NCI-H128 (cell line): ENCODE data around the gene PDE4DIP.
"Not testable (repeated sequence)": the region's sequence is repeated elsewhere in the genome, so short reads cannot be mapped to it uniquely, and the experiment has no call there.

Source experiments
- DNase-seq: peaks from one replicate; lab custom pipeline; 2025; ENCODE audit not compliant: unreplicated experiment; lab: John Stamatoyannopoulos, UW

PDE4DIP gene

DNA sequence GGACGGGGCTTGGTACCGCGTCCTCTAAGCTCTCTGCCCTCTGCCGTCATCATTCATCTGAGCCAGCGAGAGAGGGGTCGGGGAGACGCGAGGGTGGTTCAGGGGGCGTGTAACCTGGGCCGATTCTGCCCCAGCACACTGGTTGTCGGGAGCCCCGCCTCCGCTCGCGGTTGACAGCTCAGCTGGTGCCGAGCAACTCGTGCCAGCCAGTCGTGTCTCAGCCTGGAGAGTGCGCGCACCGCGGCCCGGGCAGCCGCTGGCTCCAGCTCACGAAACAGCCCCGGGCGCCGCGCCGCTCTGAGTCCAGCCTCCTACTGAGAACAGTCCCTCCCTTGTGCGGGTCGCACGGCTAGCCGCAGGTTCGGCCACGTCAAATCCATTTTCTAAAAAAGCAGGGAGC lies at the start of gene PDE4DIP:
Gene PDE4DIP (plus strand): TSS at position 209 of the 400 bp plus-strand sequence. CDS start 347 bp downstream, outside the sequence.
- DNase-seq = not testable (repeated sequence)

- DNase-seq = not testable (repeated sequence)
Measured at GRCh38 chr1:148808268-148808928, 35.8 kb upstream of the PDE4DIP start.

- DNase-seq = not testable (repeated sequence)
Measured at GRCh38 chr1:148808929-148809283, 35.3 kb upstream of the PDE4DIP start.

DNA sequence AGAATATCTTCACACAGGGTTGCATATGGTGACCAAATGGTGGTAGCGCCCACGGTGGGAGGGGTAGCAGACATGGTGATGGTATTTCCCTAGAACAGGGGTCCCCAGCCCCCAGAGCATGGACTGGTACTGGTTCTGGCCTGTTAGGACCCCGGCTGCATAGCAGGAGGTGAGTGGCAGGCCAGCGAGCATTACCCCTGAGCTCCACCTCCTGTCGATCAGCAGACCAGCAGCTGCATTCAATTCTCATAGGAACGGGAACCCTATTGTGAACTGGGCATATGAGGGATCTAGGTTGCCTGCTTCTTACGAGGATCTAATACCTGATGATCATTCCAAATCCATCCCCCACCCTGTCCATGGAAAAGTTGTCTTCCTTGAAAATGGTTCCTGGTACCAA lies 22.0 kb upstream of the PDE4DIP start:
- not testable (repeated sequence) for DNase-seq

DNA sequence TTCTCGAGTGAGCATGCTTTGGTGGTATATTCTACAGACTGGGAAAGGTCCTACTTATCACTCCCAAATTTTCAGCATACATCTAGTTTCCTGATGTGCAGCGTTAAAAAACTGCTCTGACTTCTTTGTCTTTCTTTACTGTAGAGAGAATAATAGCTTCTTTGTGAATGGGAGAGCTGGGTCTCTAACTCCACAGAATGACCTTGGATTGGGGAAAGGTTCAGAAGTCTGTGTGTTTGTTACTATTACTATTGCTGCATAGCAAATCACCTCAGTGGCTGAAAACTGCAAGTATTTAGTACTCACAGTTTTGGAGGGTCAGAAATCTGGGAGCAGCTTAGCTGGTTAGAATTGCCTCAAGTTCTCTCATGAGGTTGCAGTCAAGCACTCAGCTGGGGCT lies 20.4 kb upstream of the PDE4DIP start:
- not testable (repeated sequence) for DNase-seq

DNA sequence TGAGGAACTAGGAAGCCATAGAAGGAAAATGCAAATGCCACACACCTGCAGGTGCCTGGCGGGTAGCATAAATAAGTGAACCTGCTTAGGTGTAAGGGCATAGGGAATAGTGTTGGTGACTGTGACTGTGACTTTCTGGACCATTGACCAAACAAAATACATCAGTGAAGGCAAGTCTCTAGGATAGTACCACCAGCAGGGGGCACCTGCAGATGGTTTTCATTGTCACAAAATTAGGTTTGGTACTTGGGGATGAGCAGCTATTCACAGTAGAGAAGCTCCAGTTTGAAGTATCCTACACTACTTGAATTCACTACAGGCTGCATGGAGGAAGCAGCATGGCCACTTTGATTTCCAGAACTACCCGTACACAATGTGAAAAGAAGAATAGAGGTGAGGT lies 19.2 kb upstream of the PDE4DIP start:
- not testable (repeated sequence) for DNase-seq

GRCh38 chr1:148828531-148828930 lies 15.7 kb upstream of the PDE4DIP start:
- not testable (repeated sequence) for DNase-seq

GRCh38 chr1:148828962-148829361 lies 15.3 kb upstream of the PDE4DIP start:
- not testable (repeated sequence) for DNase-seq

GRCh38 chr1:148829365-148829764 lies 14.9 kb upstream of the PDE4DIP start:
- not testable (repeated sequence) for DNase-seq

DNA sequence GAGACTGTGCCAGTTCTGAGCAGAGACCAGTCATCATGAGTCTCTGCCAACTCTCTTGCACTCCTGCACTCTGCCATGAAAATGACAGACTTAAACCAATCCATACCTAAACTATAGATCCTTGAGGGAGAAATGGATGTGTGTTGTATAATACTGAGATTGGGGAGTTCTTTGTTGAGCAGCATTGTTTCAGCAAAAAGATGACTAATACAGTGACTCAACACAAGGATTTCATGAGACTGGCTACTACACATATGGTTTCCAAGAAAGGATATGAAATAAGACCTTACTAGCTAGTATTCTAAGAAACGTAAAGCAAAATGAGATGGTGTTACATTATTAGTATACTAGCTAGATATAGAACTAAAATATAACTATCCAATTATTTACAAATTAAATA lies 3.0 kb upstream of the PDE4DIP start:
- not testable (repeated sequence) for DNase-seq

DNA sequence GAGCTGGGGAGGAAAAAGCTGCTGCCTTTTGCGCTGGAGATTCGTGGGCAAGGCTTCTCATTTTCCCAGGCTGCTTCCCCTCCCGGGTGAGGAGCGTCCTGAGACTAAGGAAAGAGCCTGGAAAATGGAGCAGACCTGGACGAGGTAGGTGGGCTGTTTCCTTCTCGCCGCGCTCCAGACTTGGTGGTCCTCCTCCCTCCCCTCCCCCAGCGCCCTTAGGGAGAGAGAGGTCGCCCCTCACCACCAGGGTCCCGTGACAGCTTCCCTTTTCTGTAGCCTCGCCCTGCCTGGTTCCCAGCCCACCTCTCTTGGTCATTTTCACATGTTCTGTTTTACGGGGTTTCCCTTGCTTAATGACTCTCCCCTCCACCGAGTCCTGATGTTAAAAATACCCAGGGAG lies 423 bp downstream of the PDE4DIP start:
- DNase-seq = not testable (repeated sequence)

DNA sequence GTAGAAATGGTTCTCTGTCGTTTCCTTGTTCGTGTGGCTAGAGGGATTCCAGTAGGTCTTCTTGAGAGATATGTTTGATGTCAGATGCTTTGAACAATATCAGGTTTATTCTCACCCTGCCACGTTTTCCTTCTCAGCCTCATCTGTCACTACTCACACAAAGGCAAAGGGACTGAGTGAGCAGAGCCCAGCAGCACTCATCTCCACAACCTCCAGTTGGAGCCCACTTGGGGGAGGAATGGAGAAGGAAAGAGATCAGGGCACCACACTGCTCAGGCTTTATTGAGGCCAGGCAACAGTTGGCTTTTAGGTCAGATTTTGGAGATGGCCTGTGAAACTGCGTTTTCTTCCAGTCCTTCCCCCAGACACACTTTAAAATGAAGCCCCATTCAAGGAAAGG lies 840 bp downstream of the PDE4DIP start:
- not testable (repeated sequence) for DNase-seq

DNA sequence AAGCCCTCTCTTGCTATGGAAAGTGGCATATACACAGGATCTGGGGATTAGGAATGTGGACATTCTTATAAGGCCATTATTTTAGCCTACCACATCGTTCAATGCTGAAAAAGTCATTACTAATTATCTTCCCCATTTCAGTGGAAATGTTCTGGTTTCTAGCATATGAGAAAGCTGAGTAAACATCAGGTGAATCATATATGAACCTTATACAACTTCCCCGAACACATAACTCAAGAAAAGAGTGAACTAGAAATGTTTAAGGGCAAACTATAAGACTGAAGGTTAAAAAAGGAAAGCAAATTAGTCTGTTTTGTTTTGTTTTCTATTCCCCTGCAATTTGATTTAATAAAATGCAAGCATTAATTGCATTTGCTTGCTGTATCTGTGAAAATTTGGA lies 6.1 kb downstream of the PDE4DIP start:
- not testable (repeated sequence) for DNase-seq

DNA sequence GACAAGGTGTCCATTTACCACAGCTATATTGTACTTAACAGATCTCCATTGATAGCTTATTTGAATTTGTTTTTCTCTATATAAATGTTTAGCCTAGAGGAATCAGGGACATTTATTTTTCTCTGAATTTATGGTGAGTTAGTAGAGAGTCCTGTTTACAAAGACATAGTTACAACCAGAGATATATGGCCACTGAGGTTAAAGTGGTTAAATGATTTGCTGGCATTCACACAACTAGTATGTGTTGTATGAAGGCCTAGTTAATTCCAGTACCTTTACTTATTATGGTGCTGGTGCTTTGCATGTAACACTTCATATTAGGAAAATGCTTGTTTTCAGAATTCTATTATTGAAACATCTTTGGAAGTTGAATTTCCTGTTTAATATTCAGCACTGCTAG lies 6.6 kb downstream of the PDE4DIP start:
- DNase-seq = not testable (repeated sequence)

DNA sequence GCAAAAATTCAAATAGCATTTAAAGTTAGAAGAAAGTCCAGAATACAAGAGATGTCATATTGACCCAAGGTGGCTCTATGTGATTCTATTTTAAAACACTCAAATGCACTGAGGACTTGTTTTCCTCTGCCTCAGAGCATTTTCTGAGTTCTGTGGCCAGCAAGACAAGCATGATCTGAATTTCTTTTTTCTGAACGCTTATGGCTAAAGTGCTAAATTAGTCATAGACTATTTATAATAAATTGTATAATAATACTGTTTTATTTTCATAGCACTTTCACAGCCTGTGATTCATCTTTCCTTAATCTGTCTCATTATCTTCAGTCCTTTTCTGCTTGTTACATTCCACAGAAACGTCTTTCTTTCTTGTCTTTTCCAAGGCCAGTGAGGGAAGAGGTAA lies 7.5 kb downstream of the PDE4DIP start:
- not testable (repeated sequence) for DNase-seq

- DNase-seq = not testable (repeated sequence)
Measured at GRCh38 chr1:148853363-148853762, 9.1 kb downstream of the PDE4DIP start.

GRCh38 chr1:148854063-148854462 lies 9.8 kb downstream of the PDE4DIP start:
- not testable (repeated sequence) for DNase-seq

GRCh38 chr1:148855367-148855766 lies 11.1 kb downstream of the PDE4DIP start:
- DNase-seq = not testable (repeated sequence)

- DNase-seq = not testable (repeated sequence)
Measured at GRCh38 chr1:148860049-148860448, 15.8 kb downstream of the PDE4DIP start.

DNA sequence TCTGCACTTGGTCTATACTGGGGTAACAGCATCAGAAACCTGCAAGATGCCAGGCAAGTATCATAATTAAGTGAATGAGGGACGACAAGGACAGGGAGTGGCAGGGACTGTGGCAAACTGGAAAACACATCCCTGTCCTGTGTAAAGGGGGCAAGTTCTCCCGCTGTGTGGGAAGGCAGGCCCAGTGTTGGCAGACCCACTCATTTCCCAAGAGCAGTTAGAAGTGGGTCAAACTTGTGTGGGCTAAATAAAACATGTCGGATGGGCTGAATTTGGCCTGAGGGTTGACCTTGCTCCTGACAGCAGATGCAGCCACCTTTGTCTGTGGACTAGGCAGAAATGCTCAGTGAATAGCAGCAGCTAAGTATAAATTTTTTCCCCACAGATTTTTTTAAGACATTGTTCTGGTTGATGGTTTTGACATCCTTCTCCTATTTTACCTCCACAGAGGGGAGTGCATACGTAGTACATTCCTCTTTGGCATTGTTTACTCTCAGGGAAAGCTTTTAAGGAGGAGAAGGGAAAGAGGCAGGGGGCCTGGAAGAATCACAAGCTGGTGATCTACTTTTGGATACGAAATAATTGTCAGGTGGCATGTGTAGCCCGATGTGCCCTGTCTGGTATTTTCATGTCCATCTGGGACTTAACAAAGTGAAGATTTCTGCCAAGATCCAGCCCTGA lies 16.5 kb downstream of the PDE4DIP start:
- not testable (repeated sequence) for DNase-seq

DNA sequence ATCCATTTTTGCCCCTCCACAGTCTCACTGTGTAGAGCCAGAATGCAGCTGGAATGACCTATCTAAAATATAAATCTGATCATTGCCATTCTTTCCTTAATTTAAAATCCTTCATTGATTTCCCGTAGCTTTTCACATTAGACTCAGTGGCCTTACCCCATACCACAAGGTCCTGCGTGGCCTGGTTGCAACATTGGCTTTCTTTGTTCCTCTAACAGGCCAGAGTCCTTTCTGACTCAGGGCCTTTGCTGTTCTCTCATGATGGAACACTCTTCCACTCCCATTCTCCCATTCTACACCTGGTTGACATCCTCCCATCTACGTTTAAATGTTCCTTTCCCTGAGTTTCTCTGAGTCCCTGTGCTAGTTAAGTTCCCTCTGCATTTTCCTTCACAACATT lies 18.4 kb downstream of the PDE4DIP start:
- DNase-seq = not testable (repeated sequence)

DNA sequence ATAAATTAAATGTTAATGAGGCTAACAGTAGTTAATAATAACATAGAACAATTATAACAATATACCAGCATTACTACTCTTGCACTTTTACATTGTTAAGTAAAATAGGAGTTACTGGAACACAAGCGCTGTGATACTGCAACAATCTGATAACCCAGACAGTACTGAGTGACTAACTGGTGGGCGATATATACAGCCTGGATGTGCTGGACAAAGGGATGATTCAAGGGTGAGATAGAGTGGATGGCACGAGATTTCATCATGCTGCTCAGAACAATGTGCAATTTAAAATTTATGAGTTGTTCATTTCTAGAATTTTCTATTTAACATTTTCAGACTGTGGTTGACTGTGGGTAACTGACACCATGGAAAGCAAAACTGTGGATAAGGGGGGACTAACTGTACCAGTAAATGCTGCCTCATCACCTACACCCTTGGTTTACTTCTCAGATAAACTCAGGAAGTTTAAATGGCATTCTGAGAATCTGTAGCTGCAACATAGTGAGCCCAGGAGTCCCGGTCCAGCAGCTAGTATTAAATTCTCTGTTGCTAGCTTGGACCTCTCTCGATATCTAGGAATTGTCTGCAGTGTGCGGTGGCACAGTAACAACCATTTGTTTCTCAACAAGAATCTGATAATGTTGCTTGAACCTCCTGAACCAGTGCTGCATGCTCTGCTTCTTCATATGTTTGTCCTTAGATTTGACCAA lies 24.9 kb downstream of the PDE4DIP start:
- DNase-seq = not testable (repeated sequence)
